ENCODE measurements around the gene DENND1B.

- TF ChIP-seq CTCF (IDR thresholded peaks at IDR 0.05; ENCODE audit: borderline replicate concordance, extremely low read depth, low read length, poor library complexity, severe bottlenecking) = no peak
- no peak for TF ChIP-seq EZH2 (IDR thresholded peaks at IDR 0.05; ENCODE audit: borderline replicate concordance, low read depth, low read length, severe bottlenecking)
Measured at GRCh38 chr1:197801684-197802083, 26.4 kb upstream of the DENND1B start.
